ENCODE data around the gene DEAF1.

Gene DEAF1

DNA sequence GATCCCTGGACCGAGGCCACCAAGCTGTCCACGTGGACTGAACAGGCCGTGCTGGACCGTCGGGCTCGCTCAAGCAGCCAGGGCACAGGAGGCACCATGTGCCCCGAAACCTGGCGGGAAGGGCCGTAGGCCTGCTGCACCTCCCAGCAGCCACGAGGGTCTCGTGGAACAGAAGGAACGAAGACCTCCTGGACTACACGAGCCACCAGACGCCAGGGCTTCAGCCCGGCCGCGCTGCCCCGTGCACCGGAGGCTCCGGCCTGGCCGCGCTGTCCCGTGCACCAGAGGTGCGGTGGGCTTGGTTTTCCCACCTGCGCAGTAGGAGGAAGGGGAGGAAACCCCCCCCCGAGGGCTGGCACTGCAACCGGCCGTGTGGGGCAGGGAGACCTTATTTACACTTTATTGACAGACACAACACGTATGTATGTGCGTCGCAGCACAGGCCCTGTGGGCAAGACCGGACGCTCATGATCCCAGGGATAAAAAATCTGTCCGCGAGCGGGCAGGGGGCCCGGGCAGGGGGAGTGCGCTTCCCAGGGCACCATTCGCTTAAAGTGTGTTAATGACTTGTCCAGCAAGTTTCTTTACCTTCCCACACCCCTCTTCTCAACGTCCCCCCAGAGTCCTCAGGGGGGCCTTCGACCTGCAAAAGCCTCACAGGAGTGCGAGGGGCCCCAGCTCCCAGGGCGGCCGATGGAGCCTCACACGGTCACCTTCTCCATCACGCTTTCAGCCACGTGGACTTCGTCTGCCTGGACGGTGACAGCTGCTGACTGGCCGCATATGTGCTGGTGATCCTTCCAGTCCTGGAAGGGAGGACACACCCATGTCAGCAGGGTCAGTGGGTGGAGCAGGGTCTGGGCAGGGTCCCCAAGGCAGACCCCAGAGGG is 50.9 kb downstream of the DEAF1 start:
- DNase-seq, result no peak

DNA sequence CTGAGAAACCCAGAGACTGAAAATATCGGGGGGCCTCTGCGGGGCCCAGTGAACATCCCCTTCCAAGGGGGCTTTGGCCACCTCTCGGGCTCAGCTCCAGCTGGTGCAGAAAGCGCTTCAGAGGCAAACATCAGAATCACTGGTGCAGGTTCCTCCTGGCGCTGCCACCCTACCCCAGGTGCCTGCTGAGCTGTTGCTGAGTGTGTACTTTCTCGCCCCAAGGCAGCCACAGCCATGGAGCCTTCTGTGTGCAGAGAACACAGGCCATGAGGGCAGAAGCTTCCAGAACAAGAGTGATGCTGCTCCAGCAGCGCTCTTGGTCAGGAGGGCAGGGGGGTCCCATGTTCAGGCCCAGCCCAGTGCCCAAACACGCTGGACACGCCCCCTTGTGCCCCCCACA is 51.7 kb downstream of the DEAF1 start:
- DNase-seq, result no peak

DNA sequence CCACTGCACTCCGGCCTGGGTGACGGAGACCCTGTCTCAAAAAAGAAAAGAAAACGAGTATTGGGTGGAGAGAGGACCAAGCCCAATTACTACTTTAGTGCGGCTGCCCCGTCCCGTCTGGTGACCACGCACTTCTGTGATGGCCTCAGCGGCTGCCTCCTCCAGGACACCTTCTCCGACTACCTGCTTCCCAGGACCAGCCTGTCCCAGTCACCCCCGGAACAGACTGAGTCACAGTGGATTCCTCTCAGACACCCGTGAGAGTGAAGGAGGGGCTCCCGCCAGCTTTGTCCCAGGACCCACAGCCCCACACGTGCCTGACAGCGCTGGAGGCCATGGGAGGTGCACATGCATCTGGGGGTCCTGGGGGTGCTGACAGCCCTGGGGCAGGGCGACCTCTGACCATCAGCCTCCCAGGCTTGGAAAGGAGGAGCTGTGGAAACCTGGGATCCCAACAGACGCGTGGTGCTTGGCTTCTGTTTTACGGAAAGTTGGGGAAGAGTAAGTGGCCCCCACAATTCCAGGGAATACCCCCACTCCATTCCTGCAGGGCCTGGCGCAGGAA is 53.1 kb downstream of the DEAF1 start:
- no peak for DNase-seq

DNA sequence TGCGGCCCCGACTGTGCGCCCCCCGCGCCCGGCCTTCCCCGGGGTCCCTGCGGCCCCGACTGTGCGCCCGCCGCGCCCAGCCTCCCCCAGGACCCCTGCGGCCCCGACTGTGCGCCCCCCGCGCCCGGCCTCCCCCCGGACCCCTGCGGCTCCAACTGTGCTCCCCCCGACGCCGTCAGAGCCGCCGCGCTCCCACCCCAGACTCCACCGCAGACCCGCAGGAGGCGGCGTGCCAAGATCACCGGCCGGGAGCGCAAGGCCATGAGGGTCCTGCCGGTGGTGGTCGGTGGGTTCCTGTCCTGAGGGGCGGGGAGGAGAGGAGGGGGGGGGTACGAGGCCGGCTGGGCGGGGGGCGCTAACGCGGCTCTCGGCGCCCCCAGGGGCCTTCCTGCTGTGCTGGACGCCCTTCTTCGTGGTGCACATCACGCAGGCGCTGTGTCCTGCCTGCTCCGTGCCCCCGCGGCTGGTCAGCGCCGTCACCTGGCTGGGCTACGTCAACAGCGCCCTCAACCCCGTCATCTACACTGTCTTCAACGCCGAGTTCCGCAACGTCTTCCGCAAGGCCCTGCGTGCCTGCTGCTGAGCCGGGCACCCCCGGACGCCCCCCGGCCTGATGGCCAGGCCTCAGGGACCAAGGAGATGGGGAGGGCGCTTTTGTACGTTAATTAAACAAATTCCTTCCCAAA is 54.9 kb downstream of the DEAF1 start:
- DNase-seq, result no peak

DNA sequence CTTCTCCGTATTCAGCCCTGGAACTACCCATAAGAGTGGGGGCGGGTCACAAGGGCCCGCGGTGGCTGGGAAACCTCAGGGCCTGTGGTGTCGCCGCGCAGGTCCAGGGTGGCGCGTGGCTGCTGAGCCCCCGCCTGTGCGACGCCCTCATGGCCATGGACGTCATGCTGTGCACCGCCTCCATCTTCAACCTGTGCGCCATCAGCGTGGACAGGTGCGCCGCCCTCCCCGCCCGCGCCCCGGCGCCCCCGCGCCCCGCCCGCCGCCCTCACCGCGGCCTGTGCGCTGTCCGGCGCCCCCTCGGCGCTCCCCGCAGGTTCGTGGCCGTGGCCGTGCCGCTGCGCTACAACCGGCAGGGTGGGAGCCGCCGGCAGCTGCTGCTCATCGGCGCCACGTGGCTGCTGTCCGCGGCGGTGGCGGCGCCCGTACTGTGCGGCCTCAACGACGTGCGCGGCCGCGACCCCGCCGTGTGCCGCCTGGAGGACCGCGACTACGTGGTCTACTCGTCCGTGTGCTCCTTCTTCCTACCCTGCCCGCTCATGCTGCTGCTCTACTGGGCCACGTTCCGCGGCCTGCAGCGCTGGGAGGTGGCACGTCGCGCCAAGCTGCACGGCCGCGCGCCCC is 55.6 kb downstream of the DEAF1 start:
- DNase-seq, result no peak

DNA sequence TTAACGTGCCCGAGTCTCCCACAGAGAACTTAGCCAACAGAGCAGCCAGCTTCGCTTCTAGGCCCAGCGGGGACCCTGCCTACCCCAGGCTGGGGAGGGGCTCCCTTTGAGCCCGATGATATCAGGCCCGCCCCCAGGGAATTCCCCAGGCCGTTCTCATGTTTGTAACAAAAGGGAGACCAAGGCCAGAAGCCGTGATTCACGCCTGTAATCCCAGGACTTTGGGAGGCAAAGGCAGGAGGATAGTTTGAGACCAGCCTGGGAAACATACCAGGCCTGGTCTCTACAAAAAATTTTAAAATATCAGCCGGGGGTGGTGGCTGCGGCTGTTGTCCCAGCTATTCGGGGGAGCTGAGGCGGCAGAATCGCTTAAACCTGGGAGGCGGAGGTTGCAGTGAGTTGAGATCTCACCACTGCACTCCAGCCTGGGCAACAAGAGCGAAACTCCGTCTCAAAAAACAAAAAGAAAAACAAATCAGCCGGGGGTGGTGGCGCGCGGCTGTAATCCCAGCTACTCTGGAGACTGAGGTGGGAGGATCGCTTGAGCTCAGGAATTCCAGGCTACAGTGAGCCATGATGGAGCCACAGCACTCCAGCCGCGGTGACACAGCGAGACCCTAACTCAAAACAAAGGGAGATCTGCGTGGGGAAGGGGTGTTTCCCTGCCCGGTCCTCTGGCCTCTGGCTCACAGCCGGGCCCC is 56.2 kb downstream of the DEAF1 start:
- DNase-seq, result no peak

DNA sequence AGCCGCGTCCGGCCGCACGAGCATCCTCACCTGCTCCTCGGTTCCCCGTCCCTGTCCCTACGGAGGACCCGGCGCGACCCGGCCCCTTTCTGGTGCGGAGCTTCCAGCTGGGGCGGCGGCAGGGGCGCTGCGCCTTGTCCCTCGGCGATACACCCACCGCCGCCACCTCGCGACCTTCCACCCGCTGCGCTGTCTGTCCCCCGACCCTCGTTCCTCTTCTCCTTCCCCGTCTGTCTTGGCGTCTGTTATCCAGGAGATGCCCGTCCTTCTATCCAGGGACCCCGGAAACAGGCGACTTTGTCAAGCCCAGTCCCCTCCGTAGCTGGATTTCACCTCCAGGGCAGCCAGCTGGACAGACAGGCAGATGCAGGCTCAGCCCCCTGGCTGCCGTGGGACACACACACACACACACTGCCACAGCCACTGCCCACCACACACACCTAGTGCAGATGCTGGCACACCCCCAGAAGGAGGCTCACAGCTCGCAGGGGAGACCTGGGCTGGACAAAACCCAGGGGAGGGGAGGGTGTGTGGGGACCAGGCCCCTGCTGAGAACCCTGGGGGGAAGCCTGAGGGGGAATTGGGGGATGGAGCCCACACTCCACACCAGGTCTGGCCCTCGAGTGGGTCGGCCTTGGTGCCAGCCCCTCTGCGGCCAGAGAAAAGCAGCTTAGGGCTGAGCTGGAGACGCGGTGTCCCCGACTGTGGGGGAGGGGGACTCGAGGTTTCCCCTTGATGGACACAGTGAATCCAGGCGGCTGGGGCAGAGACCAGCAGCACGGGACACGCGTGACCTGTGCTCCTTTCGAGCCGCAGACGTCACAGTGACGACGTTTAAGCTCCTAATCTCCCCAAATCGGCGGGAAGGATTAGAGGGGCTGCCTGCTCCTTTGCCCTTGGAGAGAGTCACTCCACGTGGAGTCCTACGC is 57.2 kb downstream of the DEAF1 start:
- DNase-seq, result no peak

DNA sequence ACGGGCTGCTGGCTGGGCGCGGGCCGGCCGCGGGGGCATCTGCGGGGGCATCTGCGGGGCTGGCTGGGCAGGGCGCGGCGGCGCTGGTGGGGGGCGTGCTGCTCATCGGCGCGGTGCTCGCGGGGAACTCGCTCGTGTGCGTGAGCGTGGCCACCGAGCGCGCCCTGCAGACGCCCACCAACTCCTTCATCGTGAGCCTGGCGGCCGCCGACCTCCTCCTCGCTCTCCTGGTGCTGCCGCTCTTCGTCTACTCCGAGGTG is 57.8 kb downstream of the DEAF1 start:
- no peak for DNase-seq

DNA sequence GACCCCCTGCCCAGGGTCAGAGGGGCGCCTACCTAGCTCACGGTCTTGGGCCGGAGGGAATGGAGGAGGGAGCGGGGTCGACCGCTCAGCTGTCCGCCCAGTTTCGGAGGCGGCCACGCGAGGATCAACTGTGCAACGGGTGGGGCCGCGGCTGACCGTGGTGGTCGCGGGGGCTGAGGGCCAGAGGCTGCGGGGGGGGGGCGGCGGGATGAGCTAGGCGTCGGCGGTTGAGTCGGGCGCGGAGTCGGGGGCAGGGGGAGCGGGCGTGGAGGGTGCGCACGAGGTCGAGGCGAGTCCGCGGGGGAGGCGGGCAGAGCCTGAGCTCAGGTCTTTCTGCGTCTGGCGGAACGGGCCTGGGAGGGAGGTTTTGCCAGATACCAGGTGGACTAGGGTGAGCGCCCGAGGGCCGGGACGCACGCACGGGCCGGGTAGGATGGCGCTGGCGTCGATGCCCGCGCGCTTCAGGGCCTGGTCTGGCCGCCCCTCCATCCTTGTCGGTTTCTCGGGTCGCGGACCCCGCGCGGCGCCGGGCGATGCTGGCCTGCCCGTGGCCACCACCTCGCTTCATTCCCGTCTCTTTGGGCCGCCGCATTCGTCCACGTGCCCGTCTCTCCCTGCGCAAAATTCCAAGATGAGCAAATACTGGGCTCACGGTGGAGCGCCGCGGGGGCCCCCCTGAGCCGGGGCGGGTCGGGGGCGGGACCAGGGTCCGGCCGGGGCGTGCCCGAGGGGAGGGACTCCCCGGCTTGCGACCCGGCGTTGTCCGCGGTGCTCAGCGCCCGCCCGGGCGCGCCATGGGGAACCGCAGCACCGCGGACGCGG is 58.3 kb downstream of the DEAF1 start, which contains the start of gene DRD4:
Gene DRD4, plus strand, starts transcription at position 759 of the 822 bp plus-strand sequence. Its CDS starts 36 bp downstream, at position 795.
- DNase-seq, result no peak

DNA sequence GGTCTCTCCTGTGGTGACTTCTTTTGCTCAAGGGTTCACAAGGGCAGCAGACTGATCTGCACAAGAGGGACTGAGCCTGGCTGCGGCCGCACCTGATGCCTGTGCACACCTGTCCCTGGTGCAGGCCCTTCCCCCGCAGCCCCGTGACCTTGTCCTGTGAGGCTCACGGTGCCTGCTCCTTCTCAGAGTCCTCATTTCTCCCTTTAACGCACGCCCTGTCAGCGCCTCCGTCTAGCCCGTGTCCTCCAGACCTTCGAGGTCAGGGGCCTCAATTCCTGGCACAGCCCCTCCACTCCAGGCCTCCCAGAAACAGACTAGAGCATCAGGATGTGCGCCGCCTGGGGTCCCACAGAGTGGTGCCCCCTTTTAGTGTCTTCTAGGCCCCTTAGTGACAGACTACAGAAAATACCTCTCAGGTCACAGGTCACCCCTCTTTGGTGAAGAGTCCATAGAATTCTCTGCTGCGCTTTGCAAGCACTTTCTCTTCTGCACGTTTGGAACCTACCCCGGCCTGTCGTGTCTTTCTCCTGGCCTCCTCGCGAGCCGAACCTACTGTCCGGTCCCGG is 59.0 kb downstream of the DEAF1 start:
- no peak for DNase-seq

DNA sequence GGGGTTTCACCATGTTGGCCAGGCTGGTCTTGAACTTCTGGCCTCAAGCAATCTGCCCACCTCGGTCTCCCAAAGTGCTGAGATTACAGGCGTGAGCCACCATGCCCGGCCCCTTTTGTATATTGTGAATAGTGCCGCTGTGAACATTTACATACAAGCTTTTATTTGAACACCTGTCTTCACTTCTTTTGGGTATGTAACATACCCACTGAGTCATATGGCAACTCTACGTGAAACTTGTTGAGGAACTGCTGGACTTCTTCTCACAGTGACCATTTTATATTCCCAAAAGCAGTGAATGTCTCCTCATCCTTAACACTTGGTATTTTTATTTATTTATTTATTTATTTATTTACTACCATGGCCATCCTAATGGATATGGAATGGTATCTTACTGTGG is 64.2 kb downstream of the DEAF1 start:
- DNase-seq, result no peak

DNA sequence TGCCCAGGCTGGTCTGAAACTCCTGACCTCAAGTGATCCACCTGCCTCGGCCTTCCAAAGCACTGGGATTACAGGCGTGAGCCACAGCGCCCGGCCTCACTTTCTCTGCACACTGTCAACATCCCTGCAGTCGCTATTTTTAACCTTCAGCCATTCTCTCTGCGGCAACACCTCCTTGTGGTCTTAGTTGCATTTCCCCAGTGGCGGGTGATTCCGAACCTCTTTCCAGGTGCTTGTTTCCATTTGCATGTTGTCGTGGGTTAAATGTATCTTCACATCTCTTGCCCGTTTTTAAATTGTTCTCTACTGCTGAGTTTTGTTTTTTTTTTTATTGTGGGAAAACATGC is 65.8 kb downstream of the DEAF1 start:
- no peak for DNase-seq

DNA sequence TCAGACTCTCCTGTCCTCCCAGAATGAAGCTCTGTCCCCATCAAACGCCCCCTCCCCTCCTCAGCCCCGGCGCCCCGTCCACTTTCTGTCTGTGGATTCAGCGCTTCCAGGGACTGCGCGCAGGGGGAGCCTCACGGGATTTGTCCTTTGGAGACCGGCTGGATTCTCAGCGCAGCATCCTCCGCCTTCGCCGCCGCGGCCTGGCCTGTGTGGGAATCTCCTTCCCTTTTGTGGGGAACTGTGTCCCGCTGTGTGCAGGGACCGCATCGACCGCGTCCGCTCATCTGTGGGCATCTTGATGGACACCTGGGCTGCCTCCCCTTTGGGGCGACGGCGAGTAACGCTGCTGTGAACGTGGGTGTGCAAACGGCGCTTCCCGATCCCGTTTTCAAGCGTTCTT is 67.0 kb downstream of the DEAF1 start:
- no peak for DNase-seq

DNA sequence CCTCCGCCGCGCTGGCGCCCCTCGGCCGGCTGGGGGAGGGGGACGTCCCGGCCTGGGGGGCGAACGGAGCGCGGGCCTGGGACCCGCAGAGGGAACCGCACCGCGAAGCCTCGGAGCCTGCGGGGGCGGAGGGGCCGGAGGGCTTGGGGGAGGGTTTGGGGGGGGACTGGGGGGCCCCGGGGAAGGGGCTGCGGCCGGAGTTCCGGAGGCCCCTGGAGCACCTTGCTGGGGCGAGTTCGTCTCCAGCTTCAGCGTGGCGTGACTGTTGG is 67.8 kb downstream of the DEAF1 start:
- no peak for DNase-seq

DNA sequence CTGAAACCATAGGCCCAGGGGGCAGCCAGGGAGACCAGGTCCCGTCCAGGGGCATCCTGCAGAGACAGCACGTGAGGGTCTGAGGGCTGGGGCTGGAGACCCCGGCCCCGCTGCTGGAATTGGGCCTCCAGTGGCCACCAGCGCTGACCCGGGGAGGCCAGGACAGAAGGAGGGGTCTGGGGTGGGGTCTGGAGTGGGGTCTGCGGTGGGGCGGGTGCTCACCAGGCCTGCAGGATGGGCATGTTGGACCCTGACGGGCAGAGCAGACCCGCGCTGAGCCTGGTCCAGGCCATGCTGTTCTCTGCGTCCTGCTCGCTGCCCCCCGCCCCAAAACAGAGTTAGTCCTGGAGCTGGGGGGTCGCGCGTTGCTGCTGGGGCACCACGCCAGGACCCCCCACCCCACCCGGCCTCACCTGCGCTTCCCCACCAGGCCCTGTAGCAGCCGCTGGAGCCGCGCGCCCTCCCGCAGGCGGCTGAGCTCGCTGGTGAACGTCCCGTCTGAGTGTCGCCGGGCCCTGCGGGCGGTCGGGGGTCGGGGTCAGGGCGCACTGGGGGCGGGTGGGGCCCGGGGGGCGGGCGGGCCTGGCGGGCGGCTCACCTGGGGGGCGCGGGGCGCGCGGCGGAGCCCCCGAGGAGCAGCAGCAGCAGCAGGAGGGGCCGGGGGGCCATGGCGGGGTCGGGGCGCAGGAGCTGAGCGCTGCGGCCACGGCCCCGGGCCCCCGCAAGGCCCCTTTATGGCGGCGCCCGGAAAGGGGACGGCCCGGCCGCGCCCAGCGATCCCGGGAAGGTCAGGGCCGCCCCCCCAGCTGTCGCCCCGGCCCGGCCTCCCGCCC is 68.3 kb downstream of the DEAF1 start, which contains the start of gene SCT:
Gene SCT, minus strand, starts transcription at position 707 of the 833 bp plus-strand sequence. Its CDS starts 38 bp downstream, at position 669.
- no peak for DNase-seq

DNA sequence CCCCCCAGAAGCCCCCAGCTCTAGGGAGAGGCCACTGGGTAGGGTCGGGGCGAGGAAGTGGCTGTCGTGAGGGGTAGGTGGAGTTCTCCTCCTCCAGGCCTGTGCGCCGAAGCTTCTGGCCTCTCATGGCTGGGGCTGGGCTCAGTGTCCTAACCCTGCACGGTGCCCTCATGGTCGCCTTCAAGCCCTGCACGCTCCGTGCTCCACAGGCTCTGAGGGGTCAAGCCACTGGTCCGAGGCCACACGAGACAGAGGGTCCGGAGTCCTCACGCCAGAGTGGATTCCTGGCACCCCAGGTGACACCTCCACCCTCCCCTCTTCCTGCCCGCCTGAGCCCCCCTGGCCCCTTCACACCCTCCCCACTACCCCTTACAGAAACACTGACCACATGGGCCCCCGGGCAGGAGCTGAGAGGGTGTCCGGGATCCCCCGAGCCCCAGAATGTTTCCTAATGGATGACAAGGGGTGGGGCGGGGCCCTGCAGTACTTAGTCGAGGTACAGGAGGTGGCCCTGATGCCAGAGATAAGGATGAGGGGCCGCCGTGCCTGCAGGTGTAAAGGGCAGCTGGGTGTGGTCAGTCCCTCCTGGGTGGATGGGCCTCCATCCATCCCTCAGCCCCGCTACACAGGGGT is 69.3 kb downstream of the DEAF1 start:
- DNase-seq, result no peak

DNA sequence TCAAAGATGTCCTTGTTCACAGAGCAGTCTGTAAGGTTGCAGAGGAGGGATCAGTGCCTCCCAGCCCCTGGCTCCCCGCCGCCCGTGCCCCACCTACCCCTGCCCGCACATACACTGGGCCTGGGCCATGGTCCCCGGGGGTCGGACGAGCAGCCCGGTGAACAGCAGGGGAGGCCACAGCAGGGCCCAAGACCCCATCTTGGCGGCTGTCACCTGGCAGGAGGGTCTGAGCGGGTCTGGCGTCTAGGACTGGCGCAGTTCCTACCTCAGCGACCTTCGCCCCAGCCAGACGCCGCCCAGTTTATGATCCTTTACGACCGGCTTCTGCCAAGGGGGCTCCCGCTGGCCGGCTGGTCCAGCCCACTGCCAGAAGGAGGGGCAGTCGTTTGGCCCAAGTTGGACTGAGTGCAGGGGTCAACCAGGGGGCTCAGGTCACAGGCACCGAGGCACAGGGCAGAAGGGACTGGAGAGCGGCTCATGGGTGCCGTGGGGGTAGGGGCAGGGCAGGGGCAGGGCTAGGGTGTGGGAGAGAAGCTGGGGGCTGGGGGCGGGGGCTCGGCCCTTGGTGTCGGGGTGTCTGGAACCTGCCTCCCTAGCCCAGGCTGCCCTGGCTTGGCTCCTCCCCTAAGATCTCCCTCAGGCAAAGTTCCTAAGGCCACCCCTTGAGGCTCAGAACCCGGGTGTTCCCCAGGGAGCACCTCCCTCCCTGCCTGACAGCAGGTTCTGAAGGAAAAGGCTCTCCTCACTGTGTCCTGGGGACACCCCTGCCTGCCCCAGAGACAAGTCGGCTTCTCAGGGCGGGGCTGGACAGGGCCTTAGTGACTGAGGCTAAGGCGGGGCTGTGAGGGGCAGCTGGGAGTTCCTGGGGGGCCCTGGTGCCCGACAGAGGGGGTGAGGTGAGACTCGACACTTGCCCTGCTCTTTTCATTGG is 70.1 kb downstream of the DEAF1 start, which contains the start of gene CDHR5:
Gene CDHR5, minus strand, starts transcription at position 251 of the 931 bp plus-strand sequence. Its CDS starts 53 bp downstream, at position 198.
- no peak for DNase-seq
